SH-SY5Y (cell line): Measurements from ENCODE around the gene MAGEA9B.

Source experiments
- GATA2 ChIP-seq: IDR thresholded peaks from 2 replicates; pipeline ENCODE4 v1.6.1; 2011; ENCODE audit warnings: mild to moderate bottlenecking, low read depth, low read length
- GATA3 ChIP-seq: IDR thresholded peaks from 2 replicates; pipeline ENCODE4 v1.6.1; 2011; ENCODE audit warnings: low read depth, mild to moderate bottlenecking, low read length, moderate library complexity

- TF ChIP-seq GATA2 (no peak), GATA3 (no peak)
These were observed 23.9 kb downstream of the MAGEA9B start for GRCh38 chrX:149563359-149563758.
